ENCODE results near the gene WASL. TPM values are rescaled to one million over a fixed set of nuclear protein-coding genes. Genes with fewer than 3 reads are reported as not detected.

The WASL gene
- total and polyA plus RNA-seq, 2 of the 13 experiments (the other 11 are each of a cell fraction or from before 2014, with no cell fraction given): 7.9 to 12.8 TPM

- intact Hi-C loops (cut with micrococcal nuclease; ENCODE audit: unreplicated experiment): no loop called here
- Histone ChIP-seq H3K27me3 (ENCODE audit: control insufficient read depth in 1 of 2, insufficient read depth in 2 of 2, low read length in 2 of 2) (no peaks in the 10 kb centered on the region), H3K9ac (ENCODE audit: insufficient read depth, low read depth, low read length) (no peak overlapping the region), H3K27ac (ENCODE audit: extremely low read length, insufficient read depth, low read length) (no peak overlapping the region), H4K20me1 (ENCODE audit: insufficient read depth, low read length) (no peaks in the 10 kb centered on the region), H3K4me3 (replicated peaks in 1 of 3; ENCODE audit: insufficient read depth in 1 of 3, low read depth in 2 of 3, low read length in 3 of 3) (no peak overlapping the region), H3K36me3 (replicated peaks in 1 of 2; ENCODE audit: control insufficient read depth in 1 of 2, insufficient read depth in 2 of 2, low read length in 2 of 2) (no peaks in the 10 kb centered on the region), H2AFZ (ENCODE audit: low read length) (no peak overlapping the region), H3K9me3 (ENCODE audit: low read length) (no peaks in the 10 kb centered on the region), H3K79me2 (ENCODE audit: insufficient read depth, low read length) (no peaks in the 10 kb centered on the region), H3K4me1 (ENCODE audit: insufficient read depth, low read length) (peaks cover 15% of the 10 kb centered on the region), H3K4me2 (ENCODE audit: low read depth, low read length) (no peak overlapping the region)
- FAIRE-seq (no peak), ATAC-seq (no peak), DNase-seq (ENCODE audit: low spot score) (no peak)
- ChIA-PET POLR2A (no interaction called here), CTCF (ENCODE audit: low intra/inter-chr PET ratio, low total read pairs) (no interaction called here)
- WGBS (ENCODE audit: low lambda C conversion rate): 29% methylated on average over 5 of the region's 5 CpGs
- no TSS peak for BruUV-seq (replicated peaks)
- TF ChIP-seq RXRA (CRISPR knock-in tag; IDR thresholded peaks at IDR 0.05) (no peak), AGO1 (IDR thresholded peaks at IDR 0.05; ENCODE audit: low read depth, low read length, poor library complexity, severe bottlenecking) (no peak), TOPORS (CRISPR knock-in tag; IDR thresholded peaks at IDR 0.05) (no peak), MYNN (CRISPR knock-in tag; IDR thresholded peaks at IDR 0.05; ENCODE audit: low read depth) (no peak), ZNF614 (CRISPR knock-in tag; IDR thresholded peaks at IDR 0.05; ENCODE audit: borderline replicate concordance) (no peak), ZNF512 (CRISPR knock-in tag; IDR thresholded peaks at IDR 0.05) (no peak), MBNL3 (CRISPR knock-in tag; conservative IDR thresholded peaks at IDR 0.05) (no peak), THAP8 (CRISPR knock-in tag; IDR thresholded peaks at IDR 0.05; ENCODE audit: borderline replicate concordance) (no peak), POGK (CRISPR knock-in tag; conservative IDR thresholded peaks at IDR 0.05) (no peak), CREBL2 (CRISPR knock-in tag; IDR thresholded peaks at IDR 0.05; ENCODE audit: borderline replicate concordance) (no peak), E2F5 (CRISPR knock-in tag; conservative IDR thresholded peaks at IDR 0.05) (no peak), KDM2A (CRISPR knock-in tag; IDR thresholded peaks at IDR 0.05; ENCODE audit: borderline replicate concordance, low read depth) (no peak), RCOR2 (CRISPR knock-in tag; IDR thresholded peaks at IDR 0.05) (no peak), U2AF1 (optimal IDR thresholded peaks at IDR 0.05; ENCODE audit: low read depth, low read length) (no peak), NCOA5 (CRISPR knock-in tag; IDR thresholded peaks at IDR 0.05) (no peak), ZNF841 (CRISPR knock-in tag; IDR thresholded peaks at IDR 0.05; ENCODE audit: borderline replicate concordance) (no peak), ELK4 (CRISPR knock-in tag; IDR thresholded peaks at IDR 0.05; ENCODE audit: borderline replicate concordance) (no peak), HMG20B (CRISPR knock-in tag; conservative IDR thresholded peaks at IDR 0.05) (no peak), XRCC5 (optimal IDR thresholded peaks at IDR 0.05; ENCODE audit: low read length) (no peak), JUN (CRISPR knock-in tag; IDR thresholded peaks at IDR 0.05) (no peak)
- in situ Hi-C loops (cut with HindIII; ENCODE audit: extremely low pct_ligation_motif_present, low pct_unique_long_range_greater_than_20kb): no loop called here
Measured at GRCh38 chr7:123641901-123642300, 106.9 kb downstream of the WASL start.
